Breast epithelium (tissue), 3 donors: ENCODE measurements around the gene STOX2.

Experiments
- CTCF ChIP-seq, 3 donors: fragments of 450-650 bp; IDR thresholded peaks; one replicate each; pipeline ENCODE4 v1.5.1; 2016 to 2017; ENCODE audit warnings: antibody characterized with exemption in 3 of 3, mild to moderate bottlenecking in 3 of 3, moderate library complexity in 3 of 3
- POLR2A ChIP-seq: fragments of 450-650 bp; IDR thresholded peaks from one replicate; pipeline ENCODE4 v1.6.1; 2016; ENCODE audit warnings: antibody characterized with exemption, mild to moderate bottlenecking, moderate library complexity
- POLR2AphosphoS5 ChIP-seq, 3 donors: sonication (generic); formaldehyde crosslinking; IDR thresholded peaks; one replicate each; pipeline ENCODE4 v1.6.1; 2017; ENCODE audit warnings: antibody characterized with exemption in 3 of 3

DNA sequence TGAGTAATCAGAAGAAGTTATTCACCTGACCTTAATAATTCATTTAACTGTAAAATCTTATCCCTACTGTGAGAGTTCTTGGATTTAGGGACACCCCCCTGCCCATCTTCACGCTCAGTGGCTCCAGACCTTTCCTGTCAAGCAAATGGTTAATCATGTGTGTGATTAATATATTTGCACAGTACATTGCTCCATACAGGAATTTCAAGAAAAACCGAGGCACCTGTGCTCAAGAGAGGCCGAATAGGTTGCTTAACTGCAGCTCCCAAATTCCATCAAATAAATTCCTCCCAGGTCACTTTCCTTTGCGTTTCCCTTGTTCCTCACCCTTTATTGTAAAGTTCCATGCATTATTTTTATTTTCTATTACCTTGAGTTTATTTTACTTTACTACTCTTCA lies 119.5 kb downstream of the STOX2 start:
- TF ChIP-seq CTCF (IDR thresholded peaks at IDR 0.05): no peak
- TF ChIP-seq POLR2A: no peak
- TF ChIP-seq POLR2AphosphoS5 (IDR thresholded peaks at IDR 0.05): no peak
